HepG2 (cell line): ENCODE data around the gene SLC17A5. TPM values are rescaled to one million over a fixed set of nuclear protein-coding genes. Genes with fewer than 3 reads are reported as not detected.

Experiments used
- BRF2 ChIP-seq: sonication (generic); formaldehyde crosslinking; IDR thresholded peaks from 2 replicates; pipeline ENCODE4 v1.8.1; 2022; ENCODE audit warnings: mild to moderate bottlenecking, missing genetic modification reagents
- DDIT3 ChIP-seq: sonication (generic); formaldehyde crosslinking; IDR thresholded peaks from 2 replicates; pipeline ENCODE4 v1.4.0; 2020; ENCODE audit warnings: mild to moderate bottlenecking, missing genetic modification reagents
- HINFP ChIP-seq: sonication (generic); formaldehyde crosslinking; IDR thresholded peaks from 2 replicates; pipeline ENCODE4 v1.4.0; 2020; ENCODE audit warnings: low read depth, mild to moderate bottlenecking, missing genetic modification reagents
- IKZF5 ChIP-seq: IDR thresholded peaks from 2 replicates; pipeline ENCODE4 v1.6.1; 2018; ENCODE audit warnings: missing genetic modification reagents, mild to moderate bottlenecking, missing compliant biosample characterization
- KMT2A ChIP-seq: sonication (generic); formaldehyde crosslinking; IDR thresholded peaks from 2 replicates; pipeline ENCODE4 v1.4.0; 2020; ENCODE audit warnings: missing genetic modification reagents
- NAIF1 ChIP-seq: sonication (generic); formaldehyde crosslinking; IDR thresholded peaks from 2 replicates; pipeline ENCODE4 v1.5.0; 2020; ENCODE audit warnings: mild to moderate bottlenecking, missing genetic modification reagents, borderline replicate concordance
- NCOR1 ChIP-seq: fragments of 200-600 bp; sonication (generic); IDR thresholded peaks from 2 replicates; pipeline ENCODE4 v1.7.0; 2017; ENCODE audit warnings: antibody characterized with exemption, low read length, borderline replicate concordance
- TFDP2 ChIP-seq: sonication (generic); formaldehyde crosslinking; IDR thresholded peaks from 2 replicates; pipeline ENCODE4 v1.4.0; 2020; ENCODE audit warnings: missing genetic modification reagents
- TOPORS ChIP-seq: sonication (generic); formaldehyde crosslinking; IDR thresholded peaks from 2 replicates; pipeline ENCODE4 v1.8.0; 2023; ENCODE audit warnings: mild to moderate bottlenecking, missing genetic modification reagents
- ZMYM3 ChIP-seq: sonication (generic); formaldehyde crosslinking; IDR thresholded peaks from 2 replicates; pipeline ENCODE4 v1.5.1; 2020; ENCODE audit warnings: mild to moderate bottlenecking, missing genetic modification reagents
- ZNF143 ChIP-seq: sonication (generic); formaldehyde crosslinking; IDR thresholded peaks from 2 replicates; pipeline ENCODE4 v1.4.0; 2020; ENCODE audit warnings: missing genetic modification reagents
- ZNF263 ChIP-seq: sonication (generic); formaldehyde crosslinking; IDR thresholded peaks from 2 replicates; pipeline ENCODE4 v1.4.0; 2020; ENCODE audit warnings: missing genetic modification reagents
- ZNF275 ChIP-seq: sonication (generic); formaldehyde crosslinking; IDR thresholded peaks from 2 replicates; pipeline ENCODE4 v1.8.0; 2022; ENCODE audit warnings: missing genetic modification reagents, mild to moderate bottlenecking, inconsistent platforms, borderline replicate concordance
- ZNF326 ChIP-seq: sonication (generic); formaldehyde crosslinking; IDR thresholded peaks from 2 replicates; pipeline ENCODE4 v1.4.0; 2020; ENCODE audit warnings: missing genetic modification reagents, borderline replicate concordance
- ZNF451 ChIP-seq: sonication (generic); formaldehyde crosslinking; IDR thresholded peaks from 2 replicates; pipeline ENCODE4 v1.5.0; 2020; ENCODE audit warnings: mild to moderate bottlenecking, missing genetic modification reagents
- polyA plus RNA-seq, 8 experiments: library from polyadenylated mRNA; depleted of rRNA in 3 of 8; stranded (reverse) in 7 of 8; unstranded in 1 of 8; fragments of >200 nt; fragmentation: Illumina TruSeq in 4 of 8; extraction: Trizol in 4 of 8; gene quantifications; 2 replicates each; pipeline versions ENCODE4 v1.2.1 to v1.2.3, GENCODE V29; 2011 to 2016; ENCODE audit warnings: low read depth in 4 of 8, missing spikeins in 1 of 8, mixed read lengths in 1 of 8; ENCODE audit not compliant: insufficient read depth in 1 of 8
- total RNA-seq, 5 experiments: library from RNA; depleted of rRNA; stranded (reverse); fragments of >200 nt; fragmentation: Illumina TruSeq; extraction: Trizol; gene quantifications; 2 replicates each; pipeline ENCODE4 v1.2.3, GENCODE V29; 2016; ENCODE audit warnings: low read depth in 1 of 5

The SLC17A5 gene
- total and polyA plus RNA-seq, 2 of the 13 experiments (the other 11 are each of a cell fraction or from before 2014, with no cell fraction given) = 18.3 to 20.5 TPM

GRCh38 chr6:73653571-73654424 is at the start of gene SLC17A5 (continued):
- TF ChIP-seq BRF2 = no peak; the same call in 1 of the 2 replicates
- TF ChIP-seq ZNF263 (CRISPR knock-in tag) = peak; percentile 23; the same call in 1 of the 2 replicates
- peak; percentile 75; the same call in 1 of the 2 replicates for TF ChIP-seq ZNF451
- no peak for TF ChIP-seq ZNF326 (CRISPR knock-in tag)
- 0 out of 2 replicates have a peak, but pooled peaks have one; percentile 58 for TF ChIP-seq IKZF5 (CRISPR knock-in tag)
- TF ChIP-seq HINFP (CRISPR knock-in tag) = no peak
- TF ChIP-seq DDIT3 (CRISPR knock-in tag) = no peak
- TF ChIP-seq ZNF143 = peak; percentile 86
- peak; percentile 73 for TF ChIP-seq TFDP2 (CRISPR knock-in tag)
- peak; percentile 51; the same call in 1 of the 2 replicates for TF ChIP-seq NCOR1
- no peak for TF ChIP-seq ZNF275
- no peak for TF ChIP-seq ZMYM3 (CRISPR knock-in tag)
- peak; percentile 26; the same call in 1 of the 2 replicates for TF ChIP-seq KMT2A (CRISPR knock-in tag)
- peak; percentile 98 for TF ChIP-seq NAIF1 (CRISPR knock-in tag)
- no peak for TF ChIP-seq TOPORS
